HPDE6-E6E7 (cell line): ENCODE measurements around the gene DNPH1.

Experiments
- DNase-seq: peaks from one replicate; pipeline ENCODE4 v3.0.0; 2011; ENCODE audit warnings: missing footprints; ENCODE audit errors: extremely low spot score

Gene DNPH1

GRCh38 chr6:43243664-43244321 is 14.5 kb upstream of the DNPH1 start:
- DNase-seq, result no peak

GRCh38 chr6:43242908-43243663 is 13.8 kb upstream of the DNPH1 start, which contains the start of gene TTBK1:
TTBK1 (plus strand) TSS chr6:43243481; CDS start chr6:43246661, 3,180 bp downstream.
- no peak for DNase-seq

- DNase-seq, result no peak
Observed at GRCh38 chr6:43241446-43241845, 12.2 kb upstream of the DNPH1 start.

- DNase-seq, result no peak
Observed at GRCh38 chr6:43240950-43241349, 11.7 kb upstream of the DNPH1 start.

GRCh38 chr6:43239054-43239453 is 9.8 kb upstream of the DNPH1 start:
- no peak for DNase-seq

GRCh38 chr6:43235841-43236240 is 6.6 kb upstream of the DNPH1 start:
- DNase-seq, result no peak

GRCh38 chr6:43231735-43232450 is 2.6 kb upstream of the DNPH1 start:
- no peak for DNase-seq

- DNase-seq, result no peak
Observed at GRCh38 chr6:43231053-43231452, 1.8 kb upstream of the DNPH1 start.

GRCh38 chr6:43229803-43230620 is 731 bp upstream of the DNPH1 start:
- no peak for DNase-seq

- no peak for DNase-seq
Observed at GRCh38 chr6:43226192-43226851, 3.0 kb downstream of the DNPH1 start.

GRCh38 chr6:43223175-43223574 is 6.1 kb downstream of the DNPH1 start:
- DNase-seq, result no peak

GRCh38 chr6:43222418-43223059 is 6.7 kb downstream of the DNPH1 start:
- DNase-seq, result no peak

GRCh38 chr6:43221046-43221972 is 8.0 kb downstream of the DNPH1 start:
- no peak for DNase-seq

GRCh38 chr6:43220439-43220951 is 8.8 kb downstream of the DNPH1 start:
- DNase-seq, result no peak

- DNase-seq, result no peak
Observed at GRCh38 chr6:43219814-43220213, 9.5 kb downstream of the DNPH1 start.

GRCh38 chr6:43219119-43219518 is 10.2 kb downstream of the DNPH1 start:
- DNase-seq, result no peak

GRCh38 chr6:43217351-43217750 is 11.9 kb downstream of the DNPH1 start:
- no peak for DNase-seq

- DNase-seq, result no peak
Observed at GRCh38 chr6:43216200-43216599, 13.1 kb downstream of the DNPH1 start.

GRCh38 chr6:43215066-43215465 is 14.2 kb downstream of the DNPH1 start:
- no peak for DNase-seq
